GM23338 (cell line): ENCODE results near the gene SLC34A3. TPM values are rescaled to one million over a fixed set of nuclear protein-coding genes. Genes with fewer than 3 reads are reported as not detected.

Source experiments
- ATAC-seq: fragments of 200-7000 bp; cut with Tn5 transposase; 3 replicates; pipeline ENCODE4 v1.9.1; 2020
- DNase-seq: peaks from one replicate; pipeline ENCODE4 v3.0.0-alpha.2; 2015; ENCODE audit warnings: low spot score
- H2AFZ ChIP-seq: fragments of 200-600 bp; sonication (generic); 2 replicates; pipeline ENCODE4 v1.8.0; 2016; ENCODE audit warnings: antibody characterized with exemption, mild to moderate bottlenecking, moderate library complexity
- H3F3A ChIP-seq: fragments of 200-600 bp; sonication (generic); replicated peaks from 2 replicates; pipeline ENCODE4 v1.8.0; 2017; ENCODE audit warnings: antibody characterized with exemption, mixed run types, low read depth
- H3K27ac ChIP-seq: fragments of 200-600 bp; sonication (generic); 2 replicates; pipeline ENCODE4 v1.6.1; 2016; ENCODE audit warnings: low read depth
- H3K27me3 ChIP-seq: fragments of 200-600 bp; sonication (generic); 2 replicates; pipeline ENCODE4 v1.8.0; 2016; ENCODE audit warnings: mild to moderate bottlenecking, mixed run types, moderate library complexity; ENCODE audit not compliant: insufficient read depth
- H3K36me3 ChIP-seq: fragments of 200-600 bp; sonication (generic); 2 replicates; pipeline ENCODE4 v1.8.0; 2016; ENCODE audit warnings: mild to moderate bottlenecking; ENCODE audit not compliant: insufficient read depth
- H3K4me1 ChIP-seq: fragments of 200-600 bp; sonication (generic); 2 replicates; pipeline ENCODE4 v1.8.0; 2016; ENCODE audit warnings: mild to moderate bottlenecking, moderate library complexity; ENCODE audit not compliant: insufficient read depth
- H3K4me2 ChIP-seq: fragments of 200-600 bp; sonication (generic); 2 replicates; pipeline ENCODE4 v1.7.1; 2017; ENCODE audit warnings: mixed run types
- H3K4me3 ChIP-seq: fragments of 200-600 bp; sonication (generic); 2 replicates; pipeline ENCODE4 v1.6.1; 2016; ENCODE audit warnings: mixed run types
- H3K79me2 ChIP-seq: fragments of 200-600 bp; sonication (generic); replicated peaks from 2 replicates; pipeline ENCODE4 v1.8.0; 2017; ENCODE audit warnings: mild to moderate bottlenecking; ENCODE audit not compliant: insufficient read depth
- H3K9me2 ChIP-seq: fragments of 200-600 bp; sonication (generic); 2 replicates; pipeline ENCODE4 v1.8.0; 2017; ENCODE audit not compliant: insufficient read depth
- H4K20me1 ChIP-seq: fragments of 200-600 bp; sonication (generic); replicated peaks from 2 replicates; pipeline ENCODE4 v1.8.0; 2017; ENCODE audit warnings: mild to moderate bottlenecking; ENCODE audit not compliant: insufficient read depth
- H3K27ac Mint-ChIP-seq: 2 replicates; pipeline ENCODE4 v1.8.0; 2020; ENCODE audit warnings: inconsistent platforms, mild to moderate bottlenecking, moderate library complexity, mixed read lengths
- H3K27me3 Mint-ChIP-seq: 3 replicates; pipeline ENCODE4 v1.8.0; 2022; ENCODE audit warnings: low read depth, mild to moderate bottlenecking, moderate library complexity, mixed read lengths, inconsistent platforms; ENCODE audit not compliant: insufficient read depth, poor library complexity
- H3K36me3 Mint-ChIP-seq: 3 replicates; pipeline ENCODE4 v1.8.0; 2021; ENCODE audit warnings: low read depth, mild to moderate bottlenecking, inconsistent platforms, moderate library complexity, mixed read lengths
- H3K4me1 Mint-ChIP-seq: 3 replicates; pipeline ENCODE4 v1.8.0; 2020; ENCODE audit warnings: mild to moderate bottlenecking, inconsistent platforms, mixed read lengths
- H3K4me3 Mint-ChIP-seq: 3 replicates; pipeline ENCODE4 v1.8.0; 2021; ENCODE audit warnings: moderate library complexity, mild to moderate bottlenecking, inconsistent platforms, mixed read lengths
- H3K9me3 Mint-ChIP-seq: 3 replicates; pipeline ENCODE4 v1.8.0; 2020; ENCODE audit warnings: moderate library complexity, mild to moderate bottlenecking, inconsistent platforms, mixed read lengths
- ETS1 ChIP-seq: IDR thresholded peaks from 2 replicates; pipeline ENCODE4 v1.6.1; 2016; ENCODE audit warnings: antibody characterized with exemption
- JUNB ChIP-seq: IDR thresholded peaks from one replicate; pipeline ENCODE4 v1.6.1; 2016; ENCODE audit warnings: antibody characterized with exemption; ENCODE audit not compliant: unreplicated experiment
- POLR2AphosphoS5 ChIP-seq: IDR thresholded peaks from 2 replicates; pipeline ENCODE4 v1.6.1; 2016; ENCODE audit warnings: antibody characterized with exemption, low read depth
- REST ChIP-seq: IDR thresholded peaks from one replicate; pipeline ENCODE4 v1.6.1; 2018; ENCODE audit warnings: antibody characterized with exemption; ENCODE audit not compliant: unreplicated experiment
- polyA plus RNA-seq: library from polyadenylated mRNA; unstranded; fragments of >200 nt; fragmentation: Nextera tagmentation; extraction: Ambion mirVana; gene quantifications from 2 replicates; pipeline ENCODE4 v1.2.1, GENCODE V29; 2016
- total RNA-seq: library from RNA; depleted of rRNA; stranded (reverse); fragments of >200 nt; shearing (Covaris generic); gene quantifications from 2 replicates; pipeline ENCODE4 v1.2.3, GENCODE V29; 2014
- TF ChIP-seq, protein P1 (sequence below): fragments of 250-450 bp; sonication (Bioruptor Pico); IDR thresholded peaks from 2 replicates; pipeline ENCODE4 v1.5.0; 2020; ENCODE audit warnings: mild to moderate bottlenecking, moderate library complexity

SLC34A3 gene
- total and polyA plus RNA-seq, 2 experiments from 2014 or later: not detected

DNA sequence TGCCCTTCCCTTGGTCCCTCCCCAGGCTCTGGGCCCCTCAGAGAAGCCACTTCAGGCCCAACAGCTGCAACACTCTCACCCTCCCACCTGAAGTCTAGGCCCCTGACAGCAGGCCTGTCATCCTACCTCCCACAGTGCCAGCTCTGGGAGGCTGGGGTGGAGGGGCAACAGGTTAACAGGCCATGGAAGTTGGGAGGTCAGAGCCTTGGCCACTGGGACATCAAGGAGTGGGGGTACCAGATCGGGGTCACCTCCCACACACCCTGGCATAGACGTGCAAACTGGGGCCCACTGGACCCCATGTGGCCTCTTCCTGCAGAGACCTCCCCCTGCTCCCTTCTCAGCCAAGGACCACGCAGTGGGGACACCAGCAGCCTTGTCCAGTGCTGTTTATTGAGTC, 39.5 kb upstream of the SLC34A3 start:
- Histone ChIP-seq H4K20me1 (peaks cover 5% of the 10 kb centered on the region; the same call in 1 of the 2 replicates), H3K4me1 (peaks cover 13% of the 10 kb centered on the region), H3K4me2 (no peak overlapping the region), H3K27me3 (no peaks in the 10 kb centered on the region), H3K79me2 (peaks cover 36% of the 10 kb centered on the region), H3K4me3 (no peak overlapping the region), H3K27ac (no peak overlapping the region), H3F3A (0 out of 2 replicates have a peak, but pooled peaks cover 4% of the 10 kb centered on the region), H2AFZ (no peak overlapping the region), H3K36me3 (no peaks in the 10 kb centered on the region), H3K9me2 (no peaks in the 10 kb centered on the region)
- Mint-ChIP-seq H3K9me3 (no peaks in the 10 kb centered on the region; the same call in 2 of the 3 replicates), H3K36me3 (peaks cover 5% of the 10 kb centered on the region), H3K27me3 (peaks cover 12% of the 10 kb centered on the region), H3K27ac (no peak overlapping the region), H3K4me3 (no peak overlapping the region), H3K4me1 (peaks cover 16% of the 10 kb centered on the region)
- DNase-seq: no peak
- TF ChIP-seq REST (no peak), ETS1 (no peak), POLR2AphosphoS5 (no peak), JUNB (no peak)
- TF ChIP-seq, protein P1, sequence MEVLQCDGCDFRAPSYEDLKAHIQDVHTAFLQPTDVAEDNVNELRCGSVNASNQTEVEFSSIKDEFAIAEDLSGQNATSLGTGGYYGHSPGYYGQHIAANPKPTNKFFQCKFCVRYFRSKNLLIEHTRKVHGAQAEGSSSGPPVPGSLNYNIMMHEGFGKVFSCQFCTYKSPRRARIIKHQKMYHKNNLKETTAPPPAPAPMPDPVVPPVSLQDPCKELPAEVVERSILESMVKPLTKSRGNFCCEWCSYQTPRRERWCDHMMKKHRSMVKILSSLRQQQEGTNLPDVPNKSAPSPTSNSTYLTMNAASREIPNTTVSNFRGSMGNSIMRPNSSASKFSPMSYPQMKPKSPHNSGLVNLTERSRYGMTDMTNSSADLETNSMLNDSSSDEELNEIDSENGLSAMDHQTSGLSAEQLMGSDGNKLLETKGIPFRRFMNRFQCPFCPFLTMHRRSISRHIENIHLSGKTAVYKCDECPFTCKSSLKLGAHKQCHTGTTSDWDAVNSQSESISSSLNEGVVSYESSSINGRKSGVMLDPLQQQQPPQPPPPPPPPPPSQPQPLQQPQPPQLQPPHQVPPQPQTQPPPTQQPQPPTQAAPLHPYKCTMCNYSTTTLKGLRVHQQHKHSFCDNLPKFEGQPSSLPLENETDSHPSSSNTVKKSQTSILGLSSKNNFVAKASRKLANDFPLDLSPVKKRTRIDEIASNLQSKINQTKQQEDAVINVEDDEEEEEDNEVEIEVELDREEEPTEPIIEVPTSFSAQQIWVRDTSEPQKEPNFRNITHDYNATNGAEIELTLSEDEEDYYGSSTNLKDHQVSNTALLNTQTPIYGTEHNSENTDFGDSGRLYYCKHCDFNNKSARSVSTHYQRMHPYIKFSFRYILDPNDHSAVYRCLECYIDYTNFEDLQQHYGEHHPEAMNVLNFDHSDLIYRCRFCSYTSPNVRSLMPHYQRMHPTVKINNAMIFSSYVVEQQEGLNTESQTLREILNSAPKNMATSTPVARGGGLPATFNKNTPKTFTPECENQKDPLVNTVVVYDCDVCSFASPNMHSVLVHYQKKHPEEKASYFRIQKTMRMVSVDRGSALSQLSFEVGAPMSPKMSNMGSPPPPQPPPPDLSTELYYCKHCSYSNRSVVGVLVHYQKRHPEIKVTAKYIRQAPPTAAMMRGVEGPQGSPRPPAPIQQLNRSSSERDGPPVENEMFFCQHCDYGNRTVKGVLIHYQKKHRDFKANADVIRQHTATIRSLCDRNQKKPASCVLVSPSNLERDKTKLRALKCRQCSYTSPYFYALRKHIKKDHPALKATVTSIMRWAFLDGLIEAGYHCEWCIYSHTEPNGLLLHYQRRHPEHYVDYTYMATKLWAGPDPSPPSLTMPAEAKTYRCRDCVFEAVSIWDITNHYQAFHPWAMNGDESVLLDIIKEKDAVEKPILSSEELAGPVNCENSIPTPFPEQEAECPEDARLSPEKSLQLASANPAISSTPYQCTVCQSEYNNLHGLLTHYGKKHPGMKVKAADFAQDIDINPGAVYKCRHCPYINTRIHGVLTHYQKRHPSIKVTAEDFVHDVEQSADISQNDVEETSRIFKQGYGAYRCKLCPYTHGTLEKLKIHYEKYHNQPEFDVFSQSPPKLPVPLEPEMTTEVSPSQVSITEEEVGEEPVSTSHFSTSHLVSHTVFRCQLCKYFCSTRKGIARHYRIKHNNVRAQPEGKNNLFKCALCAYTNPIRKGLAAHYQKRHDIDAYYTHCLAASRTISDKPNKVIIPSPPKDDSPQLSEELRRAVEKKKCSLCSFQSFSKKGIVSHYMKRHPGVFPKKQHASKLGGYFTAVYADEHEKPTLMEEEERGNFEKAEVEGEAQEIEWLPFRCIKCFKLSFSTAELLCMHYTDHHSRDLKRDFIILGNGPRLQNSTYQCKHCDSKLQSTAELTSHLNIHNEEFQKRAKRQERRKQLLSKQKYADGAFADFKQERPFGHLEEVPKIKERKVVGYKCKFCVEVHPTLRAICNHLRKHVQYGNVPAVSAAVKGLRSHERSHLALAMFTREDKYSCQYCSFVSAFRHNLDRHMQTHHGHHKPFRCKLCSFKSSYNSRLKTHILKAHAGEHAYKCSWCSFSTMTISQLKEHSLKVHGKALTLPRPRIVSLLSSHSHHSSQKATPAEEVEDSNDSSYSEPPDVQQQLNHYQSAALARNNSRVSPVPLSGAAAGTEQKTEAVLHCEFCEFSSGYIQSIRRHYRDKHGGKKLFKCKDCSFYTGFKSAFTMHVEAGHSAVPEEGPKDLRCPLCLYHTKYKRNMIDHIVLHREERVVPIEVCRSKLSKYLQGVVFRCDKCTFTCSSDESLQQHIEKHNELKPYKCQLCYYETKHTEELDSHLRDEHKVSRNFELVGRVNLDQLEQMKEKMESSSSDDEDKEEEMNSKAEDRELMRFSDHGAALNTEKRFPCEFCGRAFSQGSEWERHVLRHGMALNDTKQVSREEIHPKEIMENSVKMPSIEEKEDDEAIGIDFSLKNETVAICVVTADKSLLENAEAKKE (CRISPR knock-in tag): no peak
- ATAC-seq: no peak
